ENCODE results near the gene THAP2. TPM values are rescaled to one million over a fixed set of nuclear protein-coding genes. Genes with fewer than 3 reads are reported as not detected.
A peak's percentile ranks its signal among the peaks of the same experiment; 100 is the strongest.
"Not testable (repeated sequence)": the region's sequence is repeated elsewhere in the genome, so short reads cannot be mapped to it uniquely, and the experiment has no call there.

The THAP2 gene
- total RNA-seq, 1 donor from 2014 or later, result 4.8 TPM

DNA sequence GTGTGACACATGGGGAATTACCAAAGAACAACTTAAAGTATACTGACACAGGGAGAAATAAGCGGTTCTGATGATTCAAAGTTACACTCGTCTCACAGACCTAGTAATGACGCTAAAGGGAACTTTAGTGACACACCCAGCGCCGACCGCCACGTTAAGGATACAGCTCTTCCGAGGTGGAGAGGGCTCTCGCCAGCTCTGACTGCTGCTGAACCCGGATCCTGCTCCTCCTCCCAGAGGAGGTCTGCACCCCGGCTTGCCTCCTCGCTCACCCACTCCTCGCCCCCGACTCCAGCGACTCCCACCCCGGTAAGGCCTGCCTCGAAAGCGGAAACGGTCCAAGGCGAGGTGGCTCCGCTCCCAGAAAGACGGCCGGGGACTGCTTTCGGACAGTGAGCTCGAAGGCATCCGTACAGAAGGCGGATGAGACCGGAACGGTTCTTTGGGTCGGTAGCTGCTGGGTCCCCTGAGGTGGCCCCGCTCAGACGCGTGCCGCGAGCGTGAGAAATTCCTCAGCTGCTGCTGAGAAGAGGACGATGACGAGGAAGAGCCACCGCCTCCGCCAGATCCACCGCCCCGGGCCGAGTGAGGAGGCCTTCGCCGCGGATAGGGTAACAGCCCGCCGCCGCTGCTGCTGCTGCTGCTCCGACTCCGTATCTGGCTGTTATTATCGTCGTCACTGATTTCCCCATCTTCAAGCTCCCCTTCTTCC lies 1.1 kb upstream of the THAP2 start:
- ATAC-seq, result peak; percentile 71

DNA sequence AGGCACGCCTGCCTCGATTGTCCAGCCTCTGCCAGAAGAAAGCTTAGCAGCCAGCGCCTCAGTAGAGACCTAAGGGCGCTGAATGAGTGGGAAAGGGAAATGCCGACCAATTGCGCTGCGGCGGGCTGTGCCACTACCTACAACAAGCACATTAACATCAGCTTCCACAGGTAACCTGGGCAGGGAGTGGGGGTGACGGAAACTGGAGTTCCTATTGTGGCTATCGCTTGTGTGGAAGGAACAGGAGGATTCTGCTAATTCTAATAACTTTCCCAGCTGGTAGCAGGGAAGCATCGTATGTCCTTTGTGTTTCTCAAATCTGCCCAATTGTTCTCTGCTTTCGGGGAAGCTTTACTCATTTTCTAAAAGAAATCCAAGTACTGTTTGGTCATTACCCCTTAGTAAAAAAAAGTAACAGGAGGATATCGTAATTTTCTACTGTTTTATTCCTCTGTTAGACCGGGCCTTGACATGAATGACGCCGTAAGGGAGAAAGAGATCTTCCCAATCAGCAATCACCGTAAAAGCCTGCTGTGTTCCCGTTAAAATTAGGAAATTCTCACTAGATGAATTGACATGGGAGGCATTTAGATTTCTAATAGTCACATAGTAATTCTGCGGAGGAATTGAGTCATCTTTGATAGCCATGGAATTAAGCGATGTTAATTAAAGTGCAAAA lies 449 bp downstream of the THAP2 start:
- ATAC-seq, result no peak

DNA sequence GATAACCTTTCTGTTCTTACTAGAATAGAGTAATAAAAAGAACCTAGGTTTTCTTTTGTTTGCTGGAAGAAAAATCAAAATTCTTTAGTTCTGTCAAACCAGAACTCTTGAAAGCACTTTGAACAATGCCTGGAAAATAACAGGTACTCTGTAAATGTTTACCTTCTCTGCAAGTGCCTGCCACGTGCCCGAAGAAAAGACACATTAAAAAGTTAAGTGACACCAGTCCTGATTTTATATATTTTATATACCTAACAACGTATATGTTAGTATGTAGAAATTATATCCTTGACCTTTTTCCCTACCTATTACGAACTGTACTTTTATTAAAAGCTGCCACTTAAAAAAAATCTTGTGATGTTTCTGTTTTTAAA lies 976 bp downstream of the THAP2 start:
- ATAC-seq, result no peak

DNA sequence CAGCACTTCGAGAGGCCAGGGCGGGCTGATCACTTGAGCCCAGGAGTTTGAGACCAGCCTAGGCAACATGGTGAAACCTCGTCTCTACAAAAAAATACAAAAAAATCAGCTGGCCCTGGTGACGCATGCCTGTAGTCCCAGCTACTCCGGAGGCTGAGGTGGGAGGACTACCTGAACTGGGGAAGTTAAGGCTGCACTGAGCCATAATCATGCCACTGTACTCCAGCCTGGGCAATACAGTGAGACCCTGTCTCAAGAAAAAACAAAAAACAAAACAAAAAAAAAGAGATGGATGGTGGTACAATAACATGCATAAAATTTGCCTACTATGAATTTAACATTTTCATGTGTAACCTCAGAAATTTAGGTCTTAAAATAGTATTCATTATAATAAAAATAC lies 2.2 kb downstream of the THAP2 start:
- ATAC-seq, result no peak

DNA sequence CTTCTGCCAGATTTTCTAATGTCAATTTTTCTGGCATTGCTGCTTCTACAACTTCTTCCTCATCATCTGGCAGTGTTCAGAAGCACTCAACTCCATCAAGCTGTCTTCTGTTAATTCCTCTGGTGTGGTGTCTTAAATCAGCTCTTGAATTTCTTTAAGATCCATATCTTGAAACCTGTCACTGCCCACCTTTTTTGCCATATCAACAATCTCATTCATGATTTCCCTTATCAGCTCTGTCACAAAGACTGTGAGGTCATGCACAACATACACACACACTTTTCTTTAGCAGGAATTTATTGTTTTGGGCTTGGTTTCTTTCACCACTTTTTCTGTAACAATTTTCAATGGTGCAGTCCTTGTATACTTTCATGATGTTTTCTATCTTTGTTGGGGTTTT lies 7.2 kb downstream of the THAP2 start:
- ATAC-seq, result no peak

DNA sequence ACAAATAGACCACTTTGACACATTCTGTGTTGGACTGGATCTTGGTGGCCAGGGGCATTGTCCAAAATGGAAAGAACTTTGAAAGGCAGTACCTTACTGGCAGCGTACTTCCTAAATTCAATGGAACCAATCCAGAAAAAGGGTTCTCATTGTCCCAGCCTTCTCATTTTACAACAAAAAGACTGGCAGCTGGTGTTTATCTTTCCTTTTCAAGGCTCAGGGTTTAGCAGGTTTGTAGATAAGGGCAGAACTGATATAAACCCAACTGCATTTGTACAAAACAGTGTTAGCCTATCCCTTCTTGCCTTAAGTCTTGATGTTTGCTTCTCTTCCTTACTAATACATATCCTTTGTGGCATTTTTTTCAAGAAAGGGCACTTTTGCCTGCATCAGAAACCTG lies 7.7 kb downstream of the THAP2 start:
- ATAC-seq, result no peak

DNA sequence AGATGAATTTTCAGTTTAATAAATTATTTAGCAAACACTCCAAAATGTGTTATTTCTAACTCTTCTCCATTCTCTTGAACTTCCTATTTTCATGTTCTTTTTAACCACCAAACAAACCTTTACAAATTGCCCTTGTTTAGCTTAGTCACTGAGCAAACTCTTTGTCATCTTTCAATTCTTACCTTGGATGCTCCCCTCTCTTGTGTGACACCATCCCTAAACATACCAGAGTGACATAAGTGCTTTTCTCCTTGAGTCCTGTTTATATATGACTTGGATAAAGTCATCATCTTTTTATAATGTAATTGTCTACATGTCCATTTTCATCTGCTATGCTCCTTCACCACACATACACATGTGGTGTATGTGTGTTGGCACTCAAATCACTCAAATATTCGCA lies 18.4 kb downstream of the THAP2 start:
- no peak for ATAC-seq

DNA sequence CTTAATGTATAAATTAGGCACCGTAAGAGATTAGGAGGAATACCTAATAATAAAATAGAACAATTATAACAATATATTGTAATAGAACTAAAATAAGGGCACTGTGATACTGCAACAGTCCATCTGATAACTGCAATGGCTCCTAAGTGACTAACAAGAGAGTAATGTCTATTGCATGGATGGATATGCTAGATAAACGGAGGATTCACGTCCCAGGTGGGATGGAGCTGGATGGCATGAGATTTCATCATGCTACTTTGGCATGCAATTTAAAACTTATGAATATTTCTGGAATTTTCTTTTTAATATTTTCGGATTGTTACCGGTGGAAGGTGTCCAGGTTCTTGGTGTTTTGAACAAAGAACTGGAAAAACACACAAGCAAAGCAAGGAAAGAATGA lies 19.5 kb downstream of the THAP2 start:
- no peak for ATAC-seq

DNA sequence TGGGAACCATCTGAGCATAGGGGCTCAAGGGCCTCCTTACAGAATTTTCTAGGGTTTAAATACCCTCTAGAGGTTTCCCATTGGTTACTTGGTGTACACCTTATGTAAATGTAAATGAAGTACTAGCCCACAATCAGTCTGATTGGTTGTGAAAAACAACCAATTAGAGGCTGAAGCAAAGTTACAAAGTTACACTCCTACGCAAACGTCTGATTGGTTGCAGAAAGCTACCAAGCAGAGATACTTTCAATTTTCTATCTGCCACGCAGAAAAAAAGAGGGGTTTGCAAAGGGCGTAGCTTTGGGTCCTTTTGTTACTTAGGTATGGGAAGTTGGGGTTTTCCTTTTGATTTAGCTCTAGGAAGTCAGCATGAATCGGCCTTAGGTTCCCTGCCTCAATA lies 20.0 kb downstream of the THAP2 start:
- no peak for ATAC-seq

DNA sequence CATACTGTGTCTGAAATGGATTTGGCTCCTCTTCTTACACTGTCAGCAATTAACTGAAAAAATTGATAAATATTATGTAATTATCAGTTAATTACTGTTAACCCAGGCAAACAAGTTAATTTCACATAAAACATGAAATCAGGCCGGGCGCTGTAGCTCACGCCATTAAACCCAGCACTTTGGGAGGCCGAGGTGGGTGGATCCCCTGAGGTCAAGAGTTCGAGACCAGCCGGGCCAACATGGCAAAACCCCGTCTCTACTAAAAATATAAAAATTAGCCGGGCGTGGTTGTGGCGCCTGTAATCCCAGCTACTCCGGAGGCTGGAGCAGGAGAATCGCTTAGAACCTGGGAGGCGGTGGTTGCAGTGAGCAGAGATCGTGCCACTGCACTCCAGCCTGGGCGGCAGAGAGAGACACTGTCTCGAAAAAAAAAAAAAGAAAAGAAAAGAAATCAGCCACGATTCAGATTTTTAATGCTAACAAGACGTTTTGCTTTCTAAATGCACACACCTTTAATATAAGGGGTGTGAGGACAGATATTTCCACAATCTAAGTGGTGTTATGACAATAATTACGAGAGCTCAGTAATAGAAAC lies 21.3 kb downstream of the THAP2 start:
- no peak for ATAC-seq

DNA sequence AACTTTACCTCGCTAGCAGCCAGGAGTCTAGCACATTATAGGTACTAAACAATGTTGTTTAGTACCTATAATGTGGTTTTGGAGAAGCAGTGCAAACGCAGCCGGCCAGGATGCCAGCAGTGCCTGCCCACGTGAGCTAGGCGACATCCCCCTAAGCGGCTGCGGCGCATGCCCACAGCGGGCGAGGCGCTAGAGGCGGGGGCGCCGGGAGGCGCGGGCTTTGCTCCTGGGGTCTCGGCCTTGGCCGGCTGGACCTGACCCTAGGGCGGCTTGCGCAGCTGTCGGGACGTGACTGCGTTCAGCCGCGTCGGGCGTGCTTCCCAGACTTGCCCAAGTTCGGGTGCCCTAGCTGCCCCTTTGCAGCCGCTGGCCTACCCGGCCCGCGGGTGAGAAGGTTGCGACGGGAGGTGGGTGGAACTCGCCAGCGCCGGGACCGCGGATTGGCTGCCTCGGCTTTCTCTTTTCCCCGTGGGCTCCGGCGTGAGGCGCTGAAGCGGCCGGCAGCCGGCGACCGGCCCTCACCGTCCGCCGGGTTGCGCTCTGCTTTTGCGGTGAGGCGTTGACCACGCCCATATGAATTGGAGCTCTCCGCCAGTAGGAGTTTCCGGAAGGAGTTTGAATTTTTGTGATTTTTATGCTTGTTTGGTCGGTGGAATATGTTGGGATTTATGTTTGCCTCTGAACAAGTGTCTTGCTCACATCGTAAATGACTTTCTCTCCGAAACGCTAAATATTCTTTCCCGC lies 22.0 kb downstream of the THAP2 start, which contains the start of gene TMEM19:
Gene TMEM19 (plus strand): TSS at position 169 of the 744 bp plus-strand sequence. CDS start 599 bp downstream, outside the sequence.
- ATAC-seq, result peak; percentile 97

DNA sequence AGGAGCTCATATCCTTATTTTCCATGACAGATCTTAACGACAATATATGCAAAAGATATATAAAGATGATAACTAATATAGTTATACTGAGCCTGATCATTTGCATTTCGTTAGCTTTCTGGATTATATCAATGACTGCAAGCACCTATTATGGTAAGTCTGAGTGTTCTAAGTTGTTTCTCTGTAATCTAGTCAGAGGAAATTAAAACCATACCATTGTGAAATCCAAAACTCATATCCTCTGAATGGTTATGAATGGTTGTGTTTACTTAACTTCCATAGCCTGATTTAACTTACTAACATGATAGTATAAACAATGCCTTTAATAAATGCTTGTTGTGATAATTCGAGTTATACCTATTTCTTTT lies 22.5 kb downstream of the THAP2 start:
- ATAC-seq, result peak; percentile 30

DNA sequence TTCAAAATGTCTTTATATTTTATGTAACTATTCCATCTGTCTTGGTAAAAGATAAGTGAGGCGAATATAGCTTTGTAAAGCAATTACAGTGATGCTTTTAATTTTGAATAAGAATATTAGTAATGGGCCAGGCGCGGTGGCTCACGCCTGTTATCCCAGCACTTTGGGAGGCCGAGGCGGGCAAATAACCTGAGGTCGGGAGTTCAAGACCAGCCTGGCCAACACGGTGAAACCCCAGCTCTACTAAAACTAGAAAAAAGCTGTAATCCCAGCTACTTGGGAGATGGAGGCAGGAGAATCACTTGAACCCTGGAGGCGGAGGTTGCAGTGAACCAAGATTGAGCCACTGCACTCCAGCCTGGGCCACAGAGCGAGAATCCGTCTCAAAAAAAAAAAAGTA lies 23.1 kb downstream of the THAP2 start:
- not testable (repeated sequence) for ATAC-seq

DNA sequence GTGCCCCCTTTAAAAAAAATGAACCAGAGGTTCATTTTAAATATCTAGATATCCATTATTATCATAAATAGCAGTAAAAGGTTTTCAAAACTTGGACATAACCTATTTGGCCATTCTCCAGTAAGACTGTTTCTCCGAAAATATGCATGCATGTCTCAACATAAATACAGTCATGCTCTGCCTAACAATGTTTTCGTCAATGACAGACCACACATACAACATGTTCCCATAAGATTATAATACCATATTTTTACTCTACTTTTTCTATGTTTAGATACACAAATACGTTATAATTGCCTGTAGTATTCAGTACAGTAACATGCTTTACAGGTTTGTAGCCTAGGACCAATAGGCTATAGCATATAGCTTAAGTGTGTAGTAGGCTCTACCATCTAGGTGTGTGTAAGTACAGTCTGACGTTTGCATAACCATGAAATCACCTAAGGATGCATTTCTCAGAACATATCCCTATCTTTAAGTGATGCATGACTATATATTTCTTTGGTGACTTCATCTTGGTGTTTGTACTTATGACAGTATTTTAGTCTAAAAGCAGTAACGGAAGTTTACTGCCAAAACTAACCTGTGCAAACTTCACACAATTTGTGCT lies 25.0 kb downstream of the THAP2 start:
- ATAC-seq, result peak; percentile 39

DNA sequence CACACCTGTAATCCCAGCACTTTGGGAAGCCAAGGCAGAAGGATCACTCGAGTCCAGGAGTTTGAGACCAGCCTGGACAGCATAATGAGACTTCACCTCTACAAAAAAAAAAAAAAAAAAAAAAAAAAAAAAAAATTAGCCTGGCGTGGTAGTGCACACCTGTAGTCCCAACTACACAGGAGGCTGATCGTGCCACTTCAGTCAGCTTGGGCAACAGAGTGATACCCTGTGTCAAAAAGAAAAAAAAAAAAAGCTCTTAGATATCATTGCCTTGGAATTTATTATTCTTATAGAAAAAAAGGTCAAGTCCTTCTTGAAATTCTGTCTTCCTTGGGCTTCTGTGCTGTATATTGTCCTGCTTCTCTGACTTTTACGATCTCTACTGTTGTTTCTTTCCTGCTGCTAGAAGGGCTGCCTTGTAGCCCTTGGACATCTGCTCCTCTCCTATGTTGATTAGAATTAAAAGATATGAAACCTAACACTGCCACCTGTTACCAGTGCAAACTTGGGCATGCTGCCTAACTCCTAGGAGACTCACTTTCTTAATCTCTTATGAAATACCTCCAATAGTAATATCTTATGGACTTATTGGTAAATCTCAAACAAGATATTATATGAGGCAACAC lies 27.5 kb downstream of the THAP2 start:
- no peak for ATAC-seq

DNA sequence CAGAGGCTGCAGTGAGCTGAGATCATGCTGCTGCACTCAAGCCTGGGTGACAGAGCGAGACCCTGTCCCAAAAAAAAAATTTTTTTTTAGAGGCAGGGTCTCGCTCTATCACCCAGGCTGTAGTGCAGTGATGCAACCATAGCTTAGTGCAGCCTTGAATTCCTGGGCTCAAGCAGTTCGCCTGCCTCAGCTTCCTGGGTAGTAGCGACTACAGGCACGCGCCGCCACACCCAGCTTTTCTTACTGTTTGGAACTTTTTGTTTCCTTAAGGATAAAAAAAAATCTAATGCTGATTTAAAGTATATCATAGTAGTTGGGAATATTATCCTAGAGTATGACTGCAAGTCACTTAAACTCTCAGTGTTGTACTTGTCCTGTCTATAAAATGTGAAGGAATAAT lies 29.0 kb downstream of the THAP2 start:
- ATAC-seq, result no peak

DNA sequence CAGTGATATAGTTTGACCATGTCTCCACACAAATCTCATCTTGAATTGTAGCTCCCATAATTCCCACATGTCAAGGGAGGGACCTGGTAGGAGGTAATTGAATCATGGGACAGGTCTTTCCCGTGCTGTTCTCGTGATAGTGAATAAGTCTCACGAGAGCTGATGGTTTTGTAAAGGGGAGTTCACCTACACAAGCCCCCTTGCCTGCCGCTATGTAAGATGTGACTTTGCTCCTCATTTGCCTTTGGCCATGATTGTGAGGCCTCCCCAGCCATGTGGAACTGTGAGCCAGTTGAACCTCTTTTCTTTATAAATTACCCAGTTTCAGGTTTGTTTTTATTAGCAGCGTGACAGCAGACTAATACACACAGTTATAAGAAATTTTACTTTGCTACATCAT lies 29.6 kb downstream of the THAP2 start:
- ATAC-seq, result not testable (repeated sequence)

DNA sequence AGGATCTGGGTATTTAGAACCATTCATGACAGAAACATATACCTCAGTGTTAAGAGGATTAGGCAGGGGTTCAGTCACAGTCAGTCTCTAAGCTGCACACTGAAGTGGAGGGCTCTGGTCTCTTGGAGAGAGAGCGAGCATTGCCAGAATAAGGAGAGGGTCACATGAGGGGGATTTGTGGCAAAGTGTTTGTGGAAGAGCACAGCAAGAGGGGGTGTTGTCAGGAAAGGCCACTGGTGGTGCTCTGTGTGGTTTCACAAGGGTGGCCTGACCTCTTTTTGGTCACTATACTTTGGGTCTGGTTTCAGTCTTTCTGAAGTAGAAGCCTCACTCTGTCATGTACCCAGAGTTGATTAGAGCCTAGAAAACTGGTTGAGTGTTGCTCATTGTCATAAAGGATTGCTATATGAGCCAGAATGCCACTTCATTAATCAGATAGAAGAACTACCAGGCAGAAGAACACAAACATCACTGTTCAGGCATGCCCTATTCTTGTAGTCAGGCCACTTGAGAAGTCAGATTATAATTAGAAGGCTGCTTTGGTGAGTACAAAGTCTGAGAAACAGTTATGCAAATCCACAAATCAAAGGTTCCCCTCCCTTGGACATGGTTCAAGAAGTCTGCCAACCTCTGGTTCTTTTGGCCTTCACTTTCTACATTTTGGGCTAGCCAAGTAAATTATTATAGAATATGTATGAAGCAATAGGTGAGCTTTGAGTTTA lies 30.2 kb downstream of the THAP2 start:
- peak; percentile 94 for ATAC-seq

DNA sequence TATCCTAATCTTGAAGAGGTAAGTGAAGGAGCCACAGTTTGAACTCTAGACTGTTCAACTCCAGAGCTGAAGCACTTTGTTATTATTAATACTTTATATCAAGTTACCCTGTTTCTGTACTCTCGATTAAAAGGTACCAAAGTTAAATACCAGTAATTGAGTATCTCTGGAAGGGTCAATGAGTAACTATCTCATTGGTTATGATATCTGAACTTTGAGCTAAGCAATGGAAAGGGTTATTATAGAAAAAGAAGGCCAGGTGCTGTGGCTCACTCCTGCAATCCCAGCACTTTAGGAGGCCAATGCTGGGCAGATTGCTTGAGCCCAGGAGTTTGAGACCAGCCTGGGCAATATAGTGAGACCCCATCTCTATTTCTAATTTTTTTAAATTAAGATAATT lies 31.7 kb downstream of the THAP2 start:
- no peak for ATAC-seq

DNA sequence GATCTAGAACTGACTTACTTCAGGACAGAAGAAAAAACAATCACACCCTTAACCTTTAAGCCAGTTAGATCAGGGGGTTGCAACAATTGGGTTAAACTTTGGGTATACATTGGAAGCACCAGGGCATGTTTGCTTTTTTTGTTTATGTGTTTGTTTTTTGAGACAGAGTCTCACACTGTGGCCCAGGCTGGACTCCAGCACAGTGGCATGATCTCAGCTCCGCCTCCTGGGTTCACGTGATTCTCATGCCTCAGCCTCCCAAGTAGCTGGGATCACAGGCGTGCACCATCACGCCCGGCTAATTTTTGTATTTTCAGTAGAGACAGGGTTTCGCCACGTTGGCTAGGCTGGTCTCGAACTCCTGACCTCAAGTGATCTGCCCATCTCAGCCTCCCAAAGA lies 38.1 kb downstream of the THAP2 start:
- ATAC-seq, result peak; percentile 21

DNA sequence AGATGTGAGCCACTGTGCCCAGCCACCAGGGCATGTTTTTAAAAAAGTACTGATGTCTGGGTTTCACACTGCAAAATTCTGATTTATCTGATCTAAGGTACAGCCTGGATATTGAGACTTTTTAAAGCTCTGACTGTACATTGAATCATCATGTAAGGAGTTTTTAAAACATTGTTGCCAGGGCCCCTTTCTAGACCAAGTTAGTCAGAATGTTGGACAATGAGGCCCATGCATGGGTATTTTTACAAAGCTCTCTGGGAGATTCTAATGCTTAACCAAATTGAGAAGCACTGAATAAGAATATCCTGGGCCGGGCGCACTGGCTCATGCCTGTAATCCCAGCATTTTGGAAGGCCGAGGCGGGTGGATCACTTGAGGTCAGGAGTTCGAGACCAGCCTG lies 38.5 kb downstream of the THAP2 start:
- ATAC-seq, result no peak

DNA sequence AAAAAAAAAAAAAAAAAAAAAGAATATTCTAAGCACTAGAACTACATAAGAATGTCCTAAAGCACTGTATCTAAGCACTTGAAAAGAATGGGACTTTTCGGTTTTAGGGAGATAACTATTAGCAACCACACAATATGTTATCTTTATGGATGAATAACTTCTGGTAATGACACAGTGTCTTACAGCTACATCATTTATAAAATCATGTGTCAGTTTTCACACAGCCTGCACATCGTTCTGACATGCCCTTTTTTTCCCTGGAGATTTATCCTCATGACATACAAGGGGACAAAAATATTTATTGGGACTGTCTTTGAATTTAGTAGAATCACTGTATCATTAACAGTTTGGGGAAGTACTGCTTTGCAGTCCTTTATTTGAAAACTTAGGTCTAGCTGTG lies 39.1 kb downstream of the THAP2 start:
- ATAC-seq, result no peak

Data from esophagus mucosa (tissue), 1 donor.